ENCODE data around the gene RBFOX1.

The RBFOX1 gene

GRCh38 chr16:7716660-7717550 lies 384.3 kb downstream of the RBFOX1 start:
- DNase-seq: no peak

GRCh38 chr16:7722761-7723160 lies 390.1 kb downstream of the RBFOX1 start:
- DNase-seq: no peak

- no peak for DNase-seq
Measured at GRCh38 chr16:7731141-7731540, 398.5 kb downstream of the RBFOX1 start.

- no peak for DNase-seq
Measured at GRCh38 chr16:7736138-7736665, 403.6 kb downstream of the RBFOX1 start.

- no peak for DNase-seq
Measured at GRCh38 chr16:7742626-7743025, 410.0 kb downstream of the RBFOX1 start.

GRCh38 chr16:7744546-7745264 lies 412.1 kb downstream of the RBFOX1 start:
- DNase-seq: no peak

- no peak for DNase-seq
Measured at GRCh38 chr16:7745276-7745675, 412.6 kb downstream of the RBFOX1 start.

GRCh38 chr16:7746941-7747340 lies 414.3 kb downstream of the RBFOX1 start:
- DNase-seq: no peak

GRCh38 chr16:7748522-7748921 lies 415.9 kb downstream of the RBFOX1 start:
- DNase-seq: no peak

- DNase-seq: no peak
Measured at GRCh38 chr16:7755347-7755882, 422.8 kb downstream of the RBFOX1 start.
